HEK293 (cell line): ENCODE results near the gene TFPI.

Experiments used
- CTCF ChIA-PET: fragments of 350-600 bp; formaldehyde crosslinking; extraction: SDS; loops from one replicate; lab custom pipeline; 2021; ENCODE audit warnings: antibody characterized with exemption; lab: Yijun Ruan, JAX
- POLR2A ChIA-PET: fragments of 300-600 bp; formaldehyde crosslinking; extraction: SDS; loops from one replicate; lab custom pipeline; 2020; ENCODE audit warnings: antibody characterized with exemption, inconsistent platforms; lab: Yijun Ruan, JAX
- H3K27ac ChIP-seq: fragments of 200-500 bp; sonication (Bioruptor generic); 2 replicates; pipeline ENCODE4 v1.5.1; 2014; ENCODE audit warnings: low read depth, low read length, control low read depth, inconsistent platforms; ENCODE audit errors: extremely low read depth
- H3K36me3 ChIP-seq, 2 experiments: fragments of 200-500 bp in 1 of 2; sonication (Bioruptor generic) in 1 of 2; 1 replicate in 1 of 2; 2 replicates in 1 of 2; pipeline ENCODE4 v1.5.1; 2014 to 2017; ENCODE audit warnings: inconsistent platforms in 2 of 2, low read length in 2 of 2; ENCODE audit not compliant: control insufficient read depth in 2 of 2, insufficient read depth in 1 of 2
- H3K4me1 ChIP-seq: fragments of 200-500 bp; sonication (Bioruptor generic); 2 replicates; pipeline ENCODE4 v1.5.1; 2014; ENCODE audit warnings: mild to moderate bottlenecking, low read length, inconsistent platforms; ENCODE audit not compliant: control insufficient read depth, insufficient read depth
- H3K4me3 ChIP-seq: 2 replicates; pipeline ENCODE4 v1.5.1; 2011; ENCODE audit warnings: low read depth, mild to moderate bottlenecking, control low read depth, low read length, moderate library complexity
- H3K9me3 ChIP-seq: fragments of 200-500 bp; sonication (Bioruptor generic); 2 replicates; pipeline ENCODE4 v1.5.1; 2014; ENCODE audit warnings: low read depth, low read length, inconsistent platforms; ENCODE audit not compliant: control insufficient read depth, insufficient read depth
- RBAK ChIP-seq: fragments of 450-650 bp; formaldehyde crosslinking; IDR thresholded peaks from 2 replicates; pipeline ENCODE4 v1.5.1; 2016; ENCODE audit warnings: missing biosample characterization, missing genetic modification characterization
- SCRT1 ChIP-seq: fragments of 450-650 bp; formaldehyde crosslinking; IDR thresholded peaks from 2 replicates; pipeline ENCODE4 v1.5.1; 2016; ENCODE audit warnings: missing biosample characterization, missing genetic modification characterization, borderline replicate concordance
- SP7 ChIP-seq: fragments of 450-650 bp; formaldehyde crosslinking; IDR thresholded peaks from 2 replicates; pipeline ENCODE4 v1.5.1; 2016; ENCODE audit warnings: missing biosample characterization, missing genetic modification characterization
- TCF7L2 ChIP-seq: IDR thresholded peaks from 2 replicates; pipeline ENCODE4 v1.6.1; 2011; ENCODE audit warnings: low read depth, mild to moderate bottlenecking, inconsistent platforms, low read length, moderate library complexity, borderline replicate concordance
- ZBTB1 ChIP-seq: fragments of 450-650 bp; formaldehyde crosslinking; IDR thresholded peaks from 2 replicates; pipeline ENCODE4 v1.5.1; 2016; ENCODE audit warnings: missing biosample characterization, missing genetic modification characterization
- ZNF133 ChIP-seq: fragments of 450-650 bp; formaldehyde crosslinking; IDR thresholded peaks from 2 replicates; pipeline ENCODE4 v1.5.1; 2016; ENCODE audit warnings: missing biosample characterization, missing genetic modification characterization
- ZNF2 ChIP-seq: fragments of 450-650 bp; formaldehyde crosslinking; IDR thresholded peaks from 2 replicates; pipeline ENCODE4 v1.5.1; 2016; ENCODE audit warnings: missing biosample characterization, missing genetic modification characterization
- ZNF341 ChIP-seq: fragments of 450-650 bp; formaldehyde crosslinking; IDR thresholded peaks from 2 replicates; pipeline ENCODE4; 2016; ENCODE audit warnings: low read depth, missing biosample characterization, missing genetic modification characterization
- ZNF544 ChIP-seq: fragments of 450-650 bp; formaldehyde crosslinking; IDR thresholded peaks from 2 replicates; pipeline ENCODE4 v1.5.0; 2017; ENCODE audit warnings: missing biosample characterization, missing genetic modification characterization
- ZNF629 ChIP-seq: fragments of 450-650 bp; formaldehyde crosslinking; IDR thresholded peaks from 2 replicates; pipeline ENCODE4 v1.5.1; 2017; ENCODE audit warnings: missing biosample characterization, missing genetic modification characterization
- ZNF654 ChIP-seq: fragments of 450-650 bp; formaldehyde crosslinking; IDR thresholded peaks from 2 replicates; pipeline ENCODE4 v1.5.1; 2016; ENCODE audit warnings: low read depth, missing biosample characterization, missing genetic modification characterization
- ZNF843 ChIP-seq: fragments of 450-650 bp; formaldehyde crosslinking; IDR thresholded peaks from 2 replicates; pipeline ENCODE4 v1.5.1; 2016; ENCODE audit warnings: missing biosample characterization, missing genetic modification characterization
- ZSCAN30 ChIP-seq: fragments of 450-650 bp; IDR thresholded peaks from 2 replicates; pipeline ENCODE4 v1.5.1; 2018; ENCODE audit warnings: missing biosample characterization, mild to moderate bottlenecking, missing genetic modification characterization, moderate library complexity
- TF ChIP-seq, protein P1 (sequence below): fragments of 450-650 bp; formaldehyde crosslinking; IDR thresholded peaks from 2 replicates; pipeline ENCODE4 v1.5.1; 2017; ENCODE audit warnings: missing biosample characterization, missing genetic modification characterization
- TF ChIP-seq, protein P2 (sequence below): fragments of 450-650 bp; formaldehyde crosslinking; IDR thresholded peaks from 2 replicates; pipeline ENCODE4 v1.5.1; 2016; ENCODE audit warnings: missing biosample characterization, missing genetic modification characterization
- TF ChIP-seq, protein P3 (sequence below): fragments of 450-650 bp; formaldehyde crosslinking; IDR thresholded peaks from 2 replicates; pipeline ENCODE4 v1.5.1; 2016; ENCODE audit warnings: missing biosample characterization, missing genetic modification characterization

Gene TFPI

DNA sequence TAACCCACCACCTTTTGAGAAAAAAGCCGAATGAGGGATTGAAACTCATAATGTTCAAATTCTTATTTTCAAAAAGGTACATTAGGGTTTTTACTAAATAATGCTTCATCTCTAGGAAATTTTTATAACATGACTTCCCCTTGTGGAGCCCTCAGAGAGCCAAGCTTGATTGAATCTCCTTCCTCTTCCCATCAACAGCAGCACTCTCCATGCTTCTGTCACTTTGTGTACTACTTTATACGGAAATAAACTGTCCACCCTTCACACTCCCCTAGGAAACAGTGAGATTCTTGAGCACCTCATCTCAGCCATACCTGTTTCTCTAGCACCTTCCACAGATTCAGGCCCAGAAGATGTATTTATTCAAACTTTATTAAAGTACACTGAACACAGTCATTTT lies 51.8 kb downstream of the TFPI start:
- ChIA-PET POLR2A (no interaction called here), CTCF (interaction anchor here (0.7 to 6.6 kb wide), 5 partner anchors 77 to 341 kb away, joined by 3 to 352 read pairs (median 8); no protein-coding TSS in a partner anchor)
- H3K9me3 ChIP-seq = no peaks in the 10 kb centered on the region
- no peak overlapping the region for H3K27ac ChIP-seq
- H3K4me3 ChIP-seq = no peak overlapping the region
- peaks cover 14% of the 10 kb centered on the region for H3K4me1 ChIP-seq
- TF ChIP-seq ZNF133 (no peak), RBAK (tag by site-specific recombination) (no peak)
- TF ChIP-seq, all 188 proteins: peak for 0
- no peaks in the 10 kb centered on the region for H3K36me3 ChIP-seq

DNA sequence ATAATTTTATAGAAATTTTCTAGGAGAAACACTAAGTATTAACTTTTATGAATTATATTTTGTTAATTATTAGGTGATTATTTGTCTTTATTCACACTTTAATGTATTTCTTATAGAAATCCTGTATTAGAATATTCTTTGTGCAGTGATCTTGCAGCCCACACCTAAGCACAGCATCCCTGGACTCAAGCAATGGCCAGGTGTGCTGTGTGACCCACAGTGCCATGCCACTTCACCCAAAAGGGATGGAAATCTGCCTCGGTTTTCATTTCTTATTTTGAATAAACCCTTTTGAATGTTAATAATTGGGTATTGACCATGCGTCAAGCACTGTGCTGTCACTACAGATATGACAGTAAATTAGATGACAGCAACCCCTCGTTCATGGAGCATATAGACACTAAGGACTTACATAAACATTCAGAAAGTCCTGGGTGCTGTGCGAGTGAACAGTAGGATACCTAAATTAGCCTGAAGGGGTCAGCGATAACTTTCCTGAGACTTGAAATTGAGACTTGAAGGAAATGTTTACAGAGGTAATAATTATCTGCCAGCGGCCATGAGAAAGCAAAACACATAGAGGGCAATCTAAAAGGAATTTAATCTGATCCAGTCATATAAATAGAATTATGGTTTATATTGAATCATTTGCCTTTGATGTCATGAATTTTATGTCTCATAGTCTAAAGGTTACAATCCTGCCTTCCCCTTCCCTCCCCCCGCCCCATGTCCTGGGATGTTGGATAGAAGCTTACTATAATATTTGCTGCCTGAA lies 53.5 kb downstream of the TFPI start:
- Histone ChIP-seq H3K9me3 (no peaks in the 10 kb centered on the region), H3K4me1 (peaks cover 14% of the 10 kb centered on the region), H3K4me3 (no peak overlapping the region), H3K36me3 (peaks cover 0 to 6% of the 10 kb centered on the region in 2 experiments; a peak in 1 of 3 replicates), H3K27ac (no peak overlapping the region)
- CTCF ChIA-PET = interaction anchor here (0.6 to 6.6 kb wide), 50 partner anchors 17 to 1788 kb away, joined by 3 to 352 read pairs (median 4); partner anchors contain the start of genes GULP1 and TFPI
- peak; percentile 72; the same call in 1 of the 2 replicates for TF ChIP-seq ZSCAN30 (tag by site-specific recombination)
- TF ChIP-seq TCF7L2 = peak; percentile 89
- peak; percentile 45 for TF ChIP-seq ZNF654 (tag by site-specific recombination)
- TF ChIP-seq ZNF544 = no peak
- TF ChIP-seq, protein P1, sequence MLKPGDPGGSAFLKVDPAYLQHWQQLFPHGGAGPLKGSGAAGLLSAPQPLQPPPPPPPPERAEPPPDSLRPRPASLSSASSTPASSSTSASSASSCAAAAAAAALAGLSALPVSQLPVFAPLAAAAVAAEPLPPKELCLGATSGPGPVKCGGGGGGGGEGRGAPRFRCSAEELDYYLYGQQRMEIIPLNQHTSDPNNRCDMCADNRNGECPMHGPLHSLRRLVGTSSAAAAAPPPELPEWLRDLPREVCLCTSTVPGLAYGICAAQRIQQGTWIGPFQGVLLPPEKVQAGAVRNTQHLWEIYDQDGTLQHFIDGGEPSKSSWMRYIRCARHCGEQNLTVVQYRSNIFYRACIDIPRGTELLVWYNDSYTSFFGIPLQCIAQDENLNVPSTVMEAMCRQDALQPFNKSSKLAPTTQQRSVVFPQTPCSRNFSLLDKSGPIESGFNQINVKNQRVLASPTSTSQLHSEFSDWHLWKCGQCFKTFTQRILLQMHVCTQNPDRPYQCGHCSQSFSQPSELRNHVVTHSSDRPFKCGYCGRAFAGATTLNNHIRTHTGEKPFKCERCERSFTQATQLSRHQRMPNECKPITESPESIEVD = 0 out of 2 replicates have a peak, but pooled peaks have one; percentile 36
- peak; percentile 40; the same call in 1 of the 2 replicates for TF ChIP-seq SP7
- TF ChIP-seq ZNF341 = no peak
- 0 out of 2 replicates have a peak, but pooled peaks have one; percentile 45 for TF ChIP-seq ZNF843 (tag by site-specific recombination)
- 0 out of 2 replicates have a peak, but pooled peaks have one; percentile 11 for TF ChIP-seq ZNF629
- TF ChIP-seq, protein P2, sequence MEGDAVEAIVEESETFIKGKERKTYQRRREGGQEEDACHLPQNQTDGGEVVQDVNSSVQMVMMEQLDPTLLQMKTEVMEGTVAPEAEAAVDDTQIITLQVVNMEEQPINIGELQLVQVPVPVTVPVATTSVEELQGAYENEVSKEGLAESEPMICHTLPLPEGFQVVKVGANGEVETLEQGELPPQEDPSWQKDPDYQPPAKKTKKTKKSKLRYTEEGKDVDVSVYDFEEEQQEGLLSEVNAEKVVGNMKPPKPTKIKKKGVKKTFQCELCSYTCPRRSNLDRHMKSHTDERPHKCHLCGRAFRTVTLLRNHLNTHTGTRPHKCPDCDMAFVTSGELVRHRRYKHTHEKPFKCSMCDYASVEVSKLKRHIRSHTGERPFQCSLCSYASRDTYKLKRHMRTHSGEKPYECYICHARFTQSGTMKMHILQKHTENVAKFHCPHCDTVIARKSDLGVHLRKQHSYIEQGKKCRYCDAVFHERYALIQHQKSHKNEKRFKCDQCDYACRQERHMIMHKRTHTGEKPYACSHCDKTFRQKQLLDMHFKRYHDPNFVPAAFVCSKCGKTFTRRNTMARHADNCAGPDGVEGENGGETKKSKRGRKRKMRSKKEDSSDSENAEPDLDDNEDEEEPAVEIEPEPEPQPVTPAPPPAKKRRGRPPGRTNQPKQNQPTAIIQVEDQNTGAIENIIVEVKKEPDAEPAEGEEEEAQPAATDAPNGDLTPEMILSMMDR (tag by site-specific recombination) = peak; percentile 26; the same call in 1 of the 2 replicates
- TF ChIP-seq, all 188 proteins: peak for 8
- POLR2A ChIA-PET = no interaction called here

DNA sequence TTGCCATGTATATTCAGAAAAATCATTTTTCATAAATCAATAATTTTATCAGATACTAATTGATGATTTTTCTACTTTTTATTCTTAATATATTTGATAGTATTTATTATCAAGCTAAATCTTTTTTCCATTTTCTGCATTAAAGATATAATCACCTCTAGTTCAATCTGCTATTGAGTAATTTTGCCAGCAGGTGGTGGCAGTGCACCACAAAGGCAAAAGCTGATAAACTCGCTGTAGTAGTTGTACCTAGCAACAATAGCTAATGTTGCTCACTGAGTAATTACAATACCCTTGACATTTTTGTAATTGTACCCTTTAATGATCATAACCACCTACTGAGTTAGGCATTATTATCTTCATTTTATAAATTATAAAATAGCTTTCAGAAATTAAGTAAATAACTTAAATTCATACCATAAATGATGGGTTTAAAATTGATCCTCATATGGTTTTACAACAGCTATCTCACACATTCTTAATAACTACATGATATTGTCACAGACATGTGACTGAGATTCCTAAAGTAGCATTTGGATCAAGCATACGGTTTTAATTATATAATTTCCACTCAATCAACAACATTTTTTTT lies 54.2 kb downstream of the TFPI start:
- ChIA-PET POLR2A (no interaction called here), CTCF (interaction anchor here (0.6 to 6.6 kb wide), 69 partner anchors 10 to 1788 kb away, joined by 3 to 352 read pairs (median 4); partner anchors contain the start of gene TFPI)
- peaks cover 14% of the 10 kb centered on the region for H3K4me1 ChIP-seq
- no peak overlapping the region for H3K27ac ChIP-seq
- H3K36me3 ChIP-seq = peaks cover 0 to 13% of the 10 kb centered on the region in 2 experiments; a peak in 1 of 3 replicates
- no peaks in the 10 kb centered on the region for H3K9me3 ChIP-seq
- H3K4me3 ChIP-seq = no peak overlapping the region
- TF ChIP-seq ZNF654 (tag by site-specific recombination) (peak; percentile 82), SCRT1 (tag by site-specific recombination) (no peak), ZBTB1 (tag by site-specific recombination) (no peak), ZNF2 (peak; percentile 36; the same call in 1 of the 2 replicates)
- TF ChIP-seq, protein P3, sequence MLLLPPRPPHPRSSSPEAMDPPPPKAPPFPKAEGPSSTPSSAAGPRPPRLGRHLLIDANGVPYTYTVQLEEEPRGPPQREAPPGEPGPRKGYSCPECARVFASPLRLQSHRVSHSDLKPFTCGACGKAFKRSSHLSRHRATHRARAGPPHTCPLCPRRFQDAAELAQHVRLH (tag by site-specific recombination) = no peak
- TF ChIP-seq, protein P2 (tag by site-specific recombination) = peak; percentile 65; the same call in 1 of the 2 replicates
